WTC11 (cell line): ENCODE measurements around the gene CDK9.

Experiments used
- ATF2 ChIP-seq: sonication (generic); formaldehyde crosslinking; IDR thresholded peaks from 2 replicates; pipeline ENCODE4 v1.8.1; 2022; ENCODE audit warnings: low read depth, missing genetic modification reagents, borderline replicate concordance
- CREM ChIP-seq: sonication (generic); formaldehyde crosslinking; IDR thresholded peaks from 2 replicates; pipeline ENCODE4 v1.8.1; 2022; ENCODE audit warnings: mild to moderate bottlenecking, missing genetic modification reagents, moderate library complexity
- E2F5 ChIP-seq: sonication (generic); formaldehyde crosslinking; IDR thresholded peaks from 2 replicates; pipeline ENCODE4 v1.8.1; 2022; ENCODE audit warnings: mild to moderate bottlenecking, moderate library complexity, missing genetic modification reagents
- NR3C1 ChIP-seq: sonication (generic); formaldehyde crosslinking; conservative IDR thresholded peaks from 2 replicates; pipeline ENCODE4 v1.8.1; 2023; ENCODE audit warnings: low read depth, mild to moderate bottlenecking, missing genetic modification reagents
- RELA ChIP-seq: sonication (generic); formaldehyde crosslinking; IDR thresholded peaks from 2 replicates; pipeline ENCODE4 v1.8.1; 2022; ENCODE audit warnings: missing genetic modification reagents, mild to moderate bottlenecking, borderline replicate concordance
- TP53 ChIP-seq: sonication (generic); formaldehyde crosslinking; IDR thresholded peaks from 2 replicates; pipeline ENCODE4 v1.8.1; 2023; ENCODE audit warnings: mild to moderate bottlenecking, missing genetic modification reagents
- USF2 ChIP-seq: sonication (generic); formaldehyde crosslinking; IDR thresholded peaks from 2 replicates; pipeline ENCODE4 v1.8.1; 2023; ENCODE audit warnings: mild to moderate bottlenecking, missing genetic modification reagents, moderate library complexity
- ZNF121 ChIP-seq: sonication (generic); formaldehyde crosslinking; IDR thresholded peaks from 2 replicates; pipeline ENCODE4 v1.8.0; 2023; ENCODE audit warnings: missing genetic modification reagents
- ZNF232 ChIP-seq: sonication (generic); formaldehyde crosslinking; IDR thresholded peaks from 2 replicates; pipeline ENCODE4 v1.8.0; 2022; ENCODE audit warnings: mild to moderate bottlenecking, missing genetic modification reagents
- TF ChIP-seq, protein P1 (sequence below): fragments of 200-600 bp; IDR thresholded peaks from 2 replicates; pipeline ENCODE4 v1.8.0; 2022; ENCODE audit warnings: antibody characterized with exemption
- TF ChIP-seq, protein P2 (sequence below): sonication (generic); formaldehyde crosslinking; IDR thresholded peaks from 2 replicates; pipeline ENCODE4 v1.8.1; 2023; ENCODE audit warnings: mild to moderate bottlenecking, moderate library complexity, missing genetic modification reagents
- TF ChIP-seq, protein P3 (sequence below): sonication (generic); formaldehyde crosslinking; conservative IDR thresholded peaks from 2 replicates; pipeline ENCODE4 v1.8.1; 2023; ENCODE audit warnings: mild to moderate bottlenecking, low read depth, missing genetic modification reagents, moderate library complexity

- TF ChIP-seq, protein P1, sequence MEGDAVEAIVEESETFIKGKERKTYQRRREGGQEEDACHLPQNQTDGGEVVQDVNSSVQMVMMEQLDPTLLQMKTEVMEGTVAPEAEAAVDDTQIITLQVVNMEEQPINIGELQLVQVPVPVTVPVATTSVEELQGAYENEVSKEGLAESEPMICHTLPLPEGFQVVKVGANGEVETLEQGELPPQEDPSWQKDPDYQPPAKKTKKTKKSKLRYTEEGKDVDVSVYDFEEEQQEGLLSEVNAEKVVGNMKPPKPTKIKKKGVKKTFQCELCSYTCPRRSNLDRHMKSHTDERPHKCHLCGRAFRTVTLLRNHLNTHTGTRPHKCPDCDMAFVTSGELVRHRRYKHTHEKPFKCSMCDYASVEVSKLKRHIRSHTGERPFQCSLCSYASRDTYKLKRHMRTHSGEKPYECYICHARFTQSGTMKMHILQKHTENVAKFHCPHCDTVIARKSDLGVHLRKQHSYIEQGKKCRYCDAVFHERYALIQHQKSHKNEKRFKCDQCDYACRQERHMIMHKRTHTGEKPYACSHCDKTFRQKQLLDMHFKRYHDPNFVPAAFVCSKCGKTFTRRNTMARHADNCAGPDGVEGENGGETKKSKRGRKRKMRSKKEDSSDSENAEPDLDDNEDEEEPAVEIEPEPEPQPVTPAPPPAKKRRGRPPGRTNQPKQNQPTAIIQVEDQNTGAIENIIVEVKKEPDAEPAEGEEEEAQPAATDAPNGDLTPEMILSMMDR: no peak
- no peak for TF ChIP-seq ZNF121 (CRISPR knock-in tag)
- TF ChIP-seq TP53 (CRISPR knock-in tag): no peak
- TF ChIP-seq E2F5 (CRISPR knock-in tag): no peak
- TF ChIP-seq, protein P2, sequence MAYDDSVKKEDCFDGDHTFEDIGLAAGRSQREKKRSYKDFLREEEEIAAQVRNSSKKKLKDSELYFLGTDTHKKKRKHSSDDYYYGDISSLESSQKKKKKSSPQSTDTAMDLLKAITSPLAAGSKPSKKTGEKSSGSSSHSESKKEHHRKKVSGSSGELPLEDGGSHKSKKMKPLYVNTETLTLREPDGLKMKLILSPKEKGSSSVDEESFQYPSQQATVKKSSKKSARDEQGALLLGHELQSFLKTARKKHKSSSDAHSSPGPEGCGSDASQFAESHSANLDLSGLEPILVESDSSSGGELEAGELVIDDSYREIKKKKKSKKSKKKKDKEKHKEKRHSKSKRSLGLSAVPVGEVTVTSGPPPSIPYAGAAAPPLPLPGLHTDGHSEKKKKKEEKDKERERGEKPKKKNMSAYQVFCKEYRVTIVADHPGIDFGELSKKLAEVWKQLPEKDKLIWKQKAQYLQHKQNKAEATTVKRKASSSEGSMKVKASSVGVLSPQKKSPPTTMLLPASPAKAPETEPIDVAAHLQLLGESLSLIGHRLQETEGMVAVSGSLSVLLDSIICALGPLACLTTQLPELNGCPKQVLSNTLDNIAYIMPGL (CRISPR knock-in tag): no peak
- TF ChIP-seq RELA: no peak
- no peak for TF ChIP-seq NR3C1 (CRISPR knock-in tag)
- TF ChIP-seq, protein P3, sequence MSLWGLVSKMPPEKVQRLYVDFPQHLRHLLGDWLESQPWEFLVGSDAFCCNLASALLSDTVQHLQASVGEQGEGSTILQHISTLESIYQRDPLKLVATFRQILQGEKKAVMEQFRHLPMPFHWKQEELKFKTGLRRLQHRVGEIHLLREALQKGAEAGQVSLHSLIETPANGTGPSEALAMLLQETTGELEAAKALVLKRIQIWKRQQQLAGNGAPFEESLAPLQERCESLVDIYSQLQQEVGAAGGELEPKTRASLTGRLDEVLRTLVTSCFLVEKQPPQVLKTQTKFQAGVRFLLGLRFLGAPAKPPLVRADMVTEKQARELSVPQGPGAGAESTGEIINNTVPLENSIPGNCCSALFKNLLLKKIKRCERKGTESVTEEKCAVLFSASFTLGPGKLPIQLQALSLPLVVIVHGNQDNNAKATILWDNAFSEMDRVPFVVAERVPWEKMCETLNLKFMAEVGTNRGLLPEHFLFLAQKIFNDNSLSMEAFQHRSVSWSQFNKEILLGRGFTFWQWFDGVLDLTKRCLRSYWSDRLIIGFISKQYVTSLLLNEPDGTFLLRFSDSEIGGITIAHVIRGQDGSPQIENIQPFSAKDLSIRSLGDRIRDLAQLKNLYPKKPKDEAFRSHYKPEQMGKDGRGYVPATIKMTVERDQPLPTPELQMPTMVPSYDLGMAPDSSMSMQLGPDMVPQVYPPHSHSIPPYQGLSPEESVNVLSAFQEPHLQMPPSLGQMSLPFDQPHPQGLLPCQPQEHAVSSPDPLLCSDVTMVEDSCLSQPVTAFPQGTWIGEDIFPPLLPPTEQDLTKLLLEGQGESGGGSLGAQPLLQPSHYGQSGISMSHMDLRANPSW (CRISPR knock-in tag): no peak
- TF ChIP-seq CREM (CRISPR knock-in tag): no peak
- TF ChIP-seq USF2: no peak
- no peak for TF ChIP-seq ZNF232 (CRISPR knock-in tag)
- TF ChIP-seq ATF2 (CRISPR knock-in tag): no peak
These were observed 7.4 kb downstream of the CDK9 start for GRCh38 chr9:127793093-127793708.
